ENCODE data around the gene PAX5.

Gene PAX5

DNA sequence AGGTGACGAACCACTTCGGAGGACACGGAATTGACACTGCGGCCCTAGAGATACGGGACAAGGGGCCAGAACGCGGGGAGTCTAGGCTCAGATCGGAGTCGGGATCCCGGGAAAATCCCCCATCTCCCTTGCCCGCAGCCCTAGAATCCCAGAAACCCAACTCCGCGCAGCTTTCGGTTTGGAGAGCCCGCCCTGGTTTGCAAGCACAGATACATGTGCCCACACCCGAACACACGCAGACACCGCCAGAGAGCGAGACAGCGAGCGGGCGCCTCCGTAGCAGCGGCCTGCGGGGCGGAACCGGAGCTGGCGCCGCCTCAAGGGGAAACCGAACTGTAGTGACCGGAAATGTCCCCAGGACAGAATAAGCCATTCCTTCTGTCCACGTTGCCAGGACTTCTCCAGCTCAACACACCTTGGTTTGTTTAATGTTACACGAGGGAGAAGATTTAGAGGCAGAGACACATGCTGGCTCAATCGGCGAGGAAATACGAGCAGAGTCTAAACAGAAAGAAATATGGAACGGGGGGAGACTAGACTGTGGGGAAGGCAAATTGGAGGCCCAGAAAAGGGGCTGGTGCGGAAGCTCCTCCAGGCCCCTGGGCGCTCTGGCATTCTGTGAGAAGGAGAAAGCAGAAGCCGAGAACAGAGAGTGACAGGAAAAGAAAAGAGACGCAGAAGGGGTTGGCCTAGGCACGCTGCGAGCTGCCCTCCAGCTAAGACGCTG, 2.9 kb upstream of the PAX5 start:
- no peak for DNase-seq

DNA sequence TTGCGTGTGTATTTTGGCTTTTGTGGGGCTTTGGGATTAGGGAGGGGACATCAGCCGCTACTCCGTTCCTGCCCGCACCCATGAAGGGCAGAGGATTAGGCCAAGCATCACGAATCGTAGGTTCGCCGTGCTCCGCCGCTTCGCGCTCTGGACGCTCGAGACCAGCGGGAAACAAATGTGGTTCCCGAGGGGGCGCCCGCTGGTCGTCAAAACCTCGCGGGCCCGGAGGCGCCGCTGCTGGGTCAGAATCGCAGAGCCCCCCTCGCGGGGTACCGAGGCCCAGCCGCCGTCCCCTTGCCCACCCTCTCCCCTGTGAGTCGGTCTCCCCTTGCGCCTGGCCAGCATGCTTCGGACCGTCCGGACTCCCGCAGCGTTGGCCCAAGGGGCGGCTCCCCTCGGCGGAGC, 2.3 kb upstream of the PAX5 start:
- no peak for DNase-seq

DNA sequence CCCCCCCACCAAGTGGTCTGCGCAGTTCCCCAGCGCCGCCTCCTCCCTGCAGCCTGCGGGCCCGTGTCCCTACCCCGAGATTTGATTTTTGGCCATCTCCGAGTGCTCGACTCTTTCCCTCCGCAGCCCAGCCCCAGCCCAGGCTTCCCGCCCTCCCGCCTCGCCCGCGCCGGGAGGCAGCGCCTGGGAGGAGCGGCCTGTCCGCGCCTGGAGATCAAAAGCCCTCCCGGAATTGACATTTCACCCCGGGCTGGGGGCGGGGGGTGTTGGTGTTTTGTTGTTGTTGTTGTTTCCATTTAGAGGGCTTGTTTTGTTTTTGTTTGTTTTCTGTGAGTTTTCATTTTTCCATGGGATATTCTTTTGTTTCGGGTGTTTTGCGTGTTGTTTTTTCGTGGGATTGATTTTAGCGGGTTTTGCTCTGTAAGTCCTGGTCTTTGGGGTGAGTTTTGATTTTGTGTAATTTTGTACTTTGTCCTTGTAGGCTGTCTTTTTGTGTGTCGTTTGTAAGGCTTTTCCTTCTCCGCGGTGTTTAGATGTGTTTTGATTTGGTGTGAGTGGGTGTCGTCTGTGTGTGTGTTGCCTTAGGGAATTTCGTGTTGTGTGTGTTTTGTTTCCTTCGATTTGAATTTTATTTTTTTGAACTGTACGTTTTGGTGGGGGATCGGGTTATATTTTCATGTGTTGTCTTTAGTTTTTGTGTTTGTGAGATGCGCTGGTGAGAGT, 1.7 kb upstream of the PAX5 start:
- no peak for DNase-seq

DNA sequence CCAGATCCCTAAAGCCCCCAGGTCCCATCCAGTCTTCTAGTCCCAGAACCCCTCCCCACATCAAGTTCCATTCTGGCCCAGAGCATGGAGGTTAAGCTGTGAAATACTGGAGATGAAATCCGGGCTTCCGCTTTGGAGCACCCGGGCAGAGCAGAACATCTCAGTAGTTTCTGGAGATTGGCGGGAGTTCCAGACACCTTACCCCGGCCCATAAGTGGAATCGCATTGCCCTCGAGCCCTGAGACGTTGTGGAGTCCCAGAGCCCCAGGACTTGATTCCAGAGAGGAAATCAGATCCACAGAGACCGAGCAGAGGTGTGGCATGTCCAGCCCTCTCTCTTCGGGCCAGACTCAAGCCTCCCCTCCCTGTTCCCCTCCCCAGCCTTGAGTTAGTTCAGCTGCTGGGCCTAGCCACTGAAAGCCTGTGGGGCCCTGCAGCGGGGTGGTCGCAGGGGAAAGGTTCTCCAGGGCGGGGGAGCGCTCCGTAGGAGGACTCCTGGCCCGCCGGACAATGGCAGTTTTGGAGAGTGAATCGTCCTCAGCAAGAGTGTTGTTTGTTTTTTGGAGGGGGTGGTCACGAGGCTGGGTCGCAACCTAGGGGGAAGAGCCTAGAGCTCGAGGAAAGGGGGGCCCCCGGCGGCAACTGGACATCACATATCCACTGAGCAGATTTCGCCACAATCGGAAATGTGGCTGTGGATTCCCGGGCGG, 1.0 kb upstream of the PAX5 start:
- no peak for DNase-seq

DNA sequence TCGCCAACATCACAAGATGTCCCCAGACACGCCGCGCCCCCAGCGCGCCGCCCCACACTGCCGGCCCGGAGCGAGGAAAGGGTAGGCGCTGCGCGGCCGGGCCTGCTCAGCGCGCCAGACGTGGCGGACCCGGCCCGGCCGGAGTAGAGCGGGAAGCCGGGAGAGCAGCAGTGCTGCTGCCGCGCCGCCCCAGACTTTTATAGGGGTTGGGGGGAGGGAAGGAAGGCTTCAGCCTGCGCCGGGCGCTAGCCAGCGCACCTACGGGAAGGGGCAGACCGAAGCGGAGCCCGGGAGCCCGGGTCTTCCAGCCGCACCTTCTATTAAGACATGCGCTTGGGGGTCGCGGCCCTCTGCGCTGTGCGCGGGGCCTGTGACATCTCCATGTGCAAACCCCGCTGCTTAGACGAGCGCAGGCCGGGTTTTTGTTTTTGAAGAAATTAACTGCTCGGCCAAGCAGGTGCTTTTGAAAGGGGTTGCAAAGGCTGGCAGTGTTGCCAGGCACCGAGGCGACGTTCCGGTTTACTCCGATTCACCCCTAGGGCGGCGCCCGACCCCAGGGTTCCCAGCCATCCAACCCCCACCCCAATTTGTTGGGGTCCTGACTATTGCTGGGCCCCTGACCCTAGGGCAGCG, 353 bp upstream of the PAX5 start:
- DNase-seq = no peak

DNA sequence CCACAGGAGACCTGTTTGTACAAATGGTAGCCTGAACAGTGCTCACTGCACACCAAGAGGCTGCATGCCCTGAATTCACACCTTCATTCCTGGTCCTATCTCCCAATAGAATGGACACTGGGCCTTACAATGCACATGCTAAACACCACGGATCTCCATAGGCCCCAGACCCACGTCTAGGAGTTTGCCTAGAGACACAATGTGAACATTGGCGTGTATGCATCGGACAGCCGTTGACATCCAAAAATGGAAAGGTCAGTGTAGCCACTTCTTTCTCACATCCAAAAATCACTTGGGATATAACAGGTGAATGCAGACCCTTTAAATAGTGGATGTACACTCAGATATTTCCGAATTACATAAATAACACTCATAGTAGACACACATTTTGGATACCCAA, 927 bp downstream of the PAX5 start:
- no peak for DNase-seq

DNA sequence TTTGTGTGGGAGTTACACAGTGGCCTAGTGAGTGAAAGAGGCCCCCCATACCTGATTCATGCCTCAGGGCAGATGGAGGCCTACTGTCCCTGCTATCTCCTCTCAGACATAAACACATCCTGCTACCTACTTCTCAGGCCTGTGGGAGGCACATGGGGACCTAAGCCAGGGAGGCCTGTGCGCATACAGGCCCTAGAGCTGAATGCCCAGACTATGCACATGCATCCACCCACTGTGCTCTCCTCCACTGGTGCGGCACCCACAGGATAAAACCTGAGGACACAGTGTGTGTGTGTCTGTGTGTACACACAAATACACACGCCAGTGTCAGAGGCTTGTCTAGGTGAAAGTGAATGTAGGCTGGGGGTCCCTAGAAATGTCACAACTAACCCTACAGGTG, 1.4 kb downstream of the PAX5 start:
- no peak for DNase-seq

DNA sequence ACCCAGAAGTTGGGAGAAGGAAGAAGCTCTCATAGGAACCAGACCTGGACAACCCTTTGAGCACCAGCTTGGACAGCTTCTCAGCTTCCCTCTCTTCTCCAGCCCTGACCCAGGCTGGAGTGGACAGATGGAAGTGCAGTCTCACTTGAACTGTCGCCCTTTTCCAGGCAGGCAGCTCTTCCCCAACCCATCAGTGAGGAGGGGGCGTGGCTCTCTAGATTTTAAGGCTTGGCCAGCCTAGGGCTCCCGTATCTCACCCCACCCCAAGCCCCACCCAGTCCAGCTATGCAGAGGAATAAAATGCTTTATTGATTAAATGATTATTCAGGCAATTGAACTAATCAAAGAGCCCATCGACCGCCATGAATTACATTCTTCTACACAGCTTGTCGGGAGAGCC, 2.2 kb downstream of the PAX5 start:
- no peak for DNase-seq

DNA sequence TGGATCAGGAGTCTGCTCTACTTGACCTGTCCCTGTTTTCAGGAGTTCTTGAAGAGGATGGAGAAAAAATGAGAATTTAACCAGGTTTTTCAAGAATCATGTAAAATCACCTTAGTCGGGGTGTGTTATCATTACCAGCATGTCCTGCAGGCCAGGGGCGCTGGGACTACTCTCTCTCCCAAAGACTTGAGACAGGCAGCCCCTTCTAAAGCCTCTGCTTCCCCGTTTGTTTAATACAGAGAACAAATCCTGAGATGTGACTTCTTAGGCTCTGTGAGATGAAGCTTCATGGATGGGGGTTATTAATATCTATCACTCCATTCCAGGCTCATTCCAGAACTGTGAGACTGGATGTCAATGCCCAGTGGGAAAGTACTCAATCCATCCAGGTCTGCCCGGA, 3.0 kb downstream of the PAX5 start:
- no peak for DNase-seq

DNA sequence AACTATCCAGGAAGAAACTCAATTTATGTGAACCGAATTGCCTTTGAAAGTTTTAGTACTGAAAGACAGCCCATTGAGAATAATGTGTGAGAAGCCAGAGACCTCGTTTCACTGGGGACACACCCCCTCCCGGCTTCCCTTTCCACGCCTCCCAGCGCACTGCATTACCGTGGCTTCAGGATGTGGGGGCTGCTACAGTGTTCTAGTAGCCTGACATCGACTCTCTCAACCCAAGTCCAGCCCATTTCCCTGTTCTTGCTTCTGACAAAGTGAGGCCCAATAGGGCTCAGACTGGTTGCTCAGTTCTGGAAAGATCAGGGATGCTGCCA, 3.5 kb downstream of the PAX5 start:
- no peak for DNase-seq

DNA sequence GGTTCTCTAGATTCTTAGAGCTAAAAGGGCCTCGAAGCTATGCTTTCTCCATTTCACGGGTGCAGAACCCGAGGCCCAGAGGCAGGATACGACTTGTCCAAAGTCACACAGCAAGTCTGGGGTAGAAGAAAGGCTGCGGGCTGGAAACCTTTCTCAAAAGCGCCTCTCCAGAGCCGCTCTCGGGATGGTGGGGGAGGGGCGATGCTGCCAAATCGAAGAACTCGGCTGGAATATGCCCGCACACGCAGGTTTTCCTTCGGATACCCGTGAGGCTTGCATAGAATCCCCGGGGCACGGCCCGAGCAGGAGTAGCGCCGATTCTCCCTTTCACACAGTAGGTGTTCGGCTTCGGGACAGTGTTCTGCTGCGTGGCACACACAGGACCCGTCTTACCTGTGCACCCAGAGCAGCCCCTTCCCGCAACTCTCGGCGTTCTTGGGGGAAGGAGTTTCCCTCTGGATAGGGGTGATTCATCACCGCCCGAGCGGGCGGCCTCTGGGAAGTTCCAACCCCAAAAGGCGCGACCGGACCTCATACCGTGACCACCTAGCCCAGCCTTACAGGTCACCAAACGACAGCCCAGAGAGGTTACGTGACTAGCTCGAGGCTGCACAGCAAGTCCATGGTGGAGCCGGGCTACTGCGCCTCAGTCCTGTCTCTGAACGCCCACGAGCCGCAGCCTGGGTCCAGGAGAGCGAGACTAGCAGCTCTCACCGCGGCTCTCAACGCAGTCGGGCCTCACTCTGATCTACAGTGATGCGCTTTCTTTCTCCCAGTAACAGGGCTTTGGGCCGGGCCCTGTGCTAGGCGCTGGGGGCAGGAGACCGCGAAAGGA, 4.1 kb downstream of the PAX5 start:
- DNase-seq = no peak

DNA sequence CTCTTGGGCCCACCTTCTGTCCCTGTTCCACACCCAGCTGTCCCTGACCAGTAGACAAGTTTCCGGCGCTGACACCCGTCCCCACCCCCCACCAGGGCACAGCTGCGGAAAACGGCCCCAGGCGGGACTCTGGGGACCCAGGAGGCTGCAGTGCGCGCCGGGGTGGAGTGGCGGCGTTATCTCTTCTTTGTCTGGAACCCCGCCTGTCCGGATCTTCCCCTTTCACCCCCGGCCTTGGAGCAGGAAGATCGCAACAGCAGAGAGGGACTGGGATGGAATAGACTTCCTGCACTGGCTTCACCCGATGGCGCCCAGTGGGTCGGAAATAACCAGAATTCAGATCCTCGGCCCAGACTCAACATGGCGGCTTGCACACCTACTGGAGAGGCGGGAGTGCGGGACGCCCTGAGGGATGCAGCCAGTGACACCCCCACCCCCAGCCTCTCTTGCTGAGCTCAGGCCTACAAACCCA, 4.7 kb downstream of the PAX5 start:
- DNase-seq = no peak

DNA sequence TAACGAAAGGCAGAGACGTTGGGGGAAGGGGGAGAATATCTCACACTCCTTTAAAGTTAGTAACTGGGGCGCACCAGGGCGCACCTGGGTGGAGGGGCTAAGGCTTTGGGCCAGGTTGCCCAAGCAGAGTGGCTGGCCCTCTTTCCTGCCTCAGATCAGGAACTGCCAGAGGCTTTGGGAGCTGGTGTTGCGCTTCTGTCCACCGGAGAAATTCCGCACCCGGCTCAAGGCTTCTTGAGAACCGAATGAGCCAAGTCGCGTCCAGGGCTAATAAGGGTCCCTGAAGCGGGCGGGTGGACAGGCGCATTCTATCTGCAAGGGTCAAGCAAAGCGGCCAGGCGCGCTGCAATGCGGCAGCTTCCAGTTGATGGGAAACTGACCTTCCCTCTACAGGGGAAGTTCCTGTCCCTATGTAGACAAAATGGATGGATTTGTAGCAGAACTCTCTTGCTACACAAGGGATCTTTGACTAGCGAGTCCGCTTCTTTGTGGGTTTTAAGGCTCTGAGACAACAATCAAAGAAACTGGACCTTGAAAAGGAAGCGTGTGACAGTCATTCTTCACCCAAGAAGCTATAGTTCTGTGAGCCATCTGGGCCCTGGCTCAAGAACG, 5.5 kb downstream of the PAX5 start:
- DNase-seq = no peak

DNA sequence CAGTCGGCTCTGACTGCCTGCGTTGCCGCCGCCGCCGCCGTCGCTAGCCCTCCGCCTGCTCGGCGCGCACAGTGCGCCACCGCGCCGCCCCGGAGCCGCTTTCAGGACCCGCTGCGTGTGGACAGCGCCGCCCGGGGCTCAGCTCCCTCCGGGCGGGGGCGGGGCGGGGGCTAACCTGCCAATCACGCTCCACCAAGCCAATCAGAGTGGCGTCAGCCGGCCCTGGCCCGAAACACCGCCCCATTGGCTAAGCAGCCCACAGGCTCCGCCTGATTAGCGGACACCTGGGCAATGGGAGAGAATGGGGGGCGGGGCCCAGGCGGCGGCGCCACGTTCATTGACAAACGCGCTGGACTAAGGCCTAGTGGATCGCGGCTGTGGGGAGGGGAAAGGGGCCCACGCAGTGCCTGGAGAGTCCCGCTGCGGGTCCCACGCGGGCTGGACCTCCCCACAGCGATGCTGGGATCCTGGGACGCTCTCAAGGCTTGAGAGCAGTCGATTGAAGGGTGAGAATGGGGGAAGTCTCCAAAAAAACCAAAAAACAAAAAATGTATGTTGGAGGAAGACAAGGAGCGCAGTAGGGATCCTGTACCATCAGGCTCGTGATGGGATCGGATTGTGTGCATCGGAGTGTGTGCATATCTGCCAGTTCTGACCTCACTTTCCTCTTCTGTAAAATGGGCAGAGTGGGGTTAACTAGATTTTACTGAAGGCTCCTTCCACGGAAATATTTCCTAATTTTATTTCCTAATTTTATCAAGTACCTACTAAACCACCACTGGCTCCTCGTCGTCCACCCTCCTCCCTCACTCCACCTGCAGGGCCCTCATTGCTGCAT, 6.3 kb downstream of the PAX5 start:
- peak in 13 of 14 donors; percentile 6 to 86 (median 55) for DNase-seq

DNA sequence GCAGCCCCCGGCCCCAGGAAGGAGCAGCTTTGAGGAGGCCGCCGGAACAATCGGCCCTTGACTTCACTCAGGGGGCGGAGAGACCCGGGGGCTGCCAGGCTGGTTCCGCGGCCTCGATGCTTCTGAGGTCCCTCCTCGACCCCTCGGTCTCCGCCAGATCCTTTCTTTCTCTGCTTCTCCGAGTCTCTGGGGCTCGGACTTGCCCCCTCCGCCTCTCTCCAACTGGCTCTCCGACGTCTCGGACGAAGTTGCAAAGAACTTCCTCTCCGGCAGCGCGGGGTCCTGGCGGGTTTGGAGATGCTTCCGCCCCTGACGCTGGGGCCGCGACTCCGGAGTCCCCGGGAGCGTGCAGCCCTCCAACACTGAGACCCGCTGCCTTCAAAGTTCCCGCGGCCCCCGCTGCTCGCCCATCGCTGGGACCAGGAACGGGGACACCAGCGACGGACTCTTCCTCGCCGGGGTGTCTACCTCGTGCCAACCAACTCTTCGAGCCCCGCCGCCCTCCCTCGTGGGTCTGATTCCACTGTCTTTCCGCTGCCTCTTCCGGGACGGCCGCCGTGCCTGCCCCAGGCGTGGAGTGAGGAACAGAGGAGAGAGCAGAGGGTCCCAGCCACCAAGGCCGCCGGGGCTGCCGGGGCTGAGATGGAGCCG, 7.0 kb downstream of the PAX5 start:
- DNase-seq = no peak

DNA sequence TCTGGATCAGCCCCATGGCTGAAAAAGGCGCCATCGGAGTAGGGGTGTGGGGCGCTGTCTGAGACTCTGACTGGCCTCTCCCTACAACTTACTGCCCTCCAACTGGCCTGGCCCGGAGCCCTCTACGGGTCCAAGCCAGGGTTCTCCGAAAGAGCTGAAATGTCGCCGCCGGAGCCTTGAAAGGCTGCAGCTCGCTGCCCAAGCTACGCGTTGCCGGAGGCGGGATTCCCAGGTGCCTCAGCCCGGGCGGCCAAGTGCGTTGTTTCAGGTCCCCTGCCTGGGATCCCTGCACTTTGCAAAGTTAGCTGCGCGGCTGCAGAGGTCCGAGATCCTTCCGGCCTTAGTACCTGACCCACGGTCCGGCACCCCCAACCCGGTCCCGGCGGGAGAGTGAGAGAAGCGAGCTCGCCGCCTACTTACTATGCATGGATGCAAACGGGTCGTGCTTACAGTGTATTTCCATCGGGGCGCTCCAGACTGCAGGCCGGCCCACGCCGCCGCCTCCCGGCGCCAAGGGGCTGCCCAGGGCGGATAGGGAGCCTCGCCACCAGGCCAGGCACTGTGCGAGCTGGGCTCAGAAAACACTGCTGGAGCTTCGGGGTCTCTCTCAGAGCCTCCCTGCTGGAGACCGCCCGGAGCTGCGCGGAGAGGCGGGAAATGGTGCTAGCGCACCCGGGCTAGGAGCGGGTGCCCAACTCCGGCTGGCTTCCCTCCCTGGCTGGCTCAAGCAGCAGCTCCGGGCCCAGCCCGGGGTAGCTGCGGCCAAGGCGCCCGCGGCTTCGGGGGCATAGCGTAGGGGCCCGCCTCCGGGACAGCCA, 7.7 kb downstream of the PAX5 start:
- DNase-seq = peak in 1 of 14 donors; percentile 5

DNA sequence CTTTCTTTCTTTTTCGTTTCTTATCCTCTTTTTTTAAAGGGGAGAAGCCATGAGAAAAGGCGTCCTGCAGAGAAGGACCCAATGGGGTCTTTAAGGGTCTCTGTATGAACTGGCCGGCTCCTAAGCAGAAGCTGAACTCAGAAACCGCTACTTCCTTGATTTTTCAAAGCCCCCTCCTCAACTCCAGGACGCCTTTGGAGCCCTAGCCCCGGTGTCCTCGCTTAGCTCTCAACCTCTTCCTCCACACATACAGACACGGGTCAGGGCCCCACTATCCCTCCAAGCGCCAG, 8.3 kb downstream of the PAX5 start:
- no peak for DNase-seq

DNA sequence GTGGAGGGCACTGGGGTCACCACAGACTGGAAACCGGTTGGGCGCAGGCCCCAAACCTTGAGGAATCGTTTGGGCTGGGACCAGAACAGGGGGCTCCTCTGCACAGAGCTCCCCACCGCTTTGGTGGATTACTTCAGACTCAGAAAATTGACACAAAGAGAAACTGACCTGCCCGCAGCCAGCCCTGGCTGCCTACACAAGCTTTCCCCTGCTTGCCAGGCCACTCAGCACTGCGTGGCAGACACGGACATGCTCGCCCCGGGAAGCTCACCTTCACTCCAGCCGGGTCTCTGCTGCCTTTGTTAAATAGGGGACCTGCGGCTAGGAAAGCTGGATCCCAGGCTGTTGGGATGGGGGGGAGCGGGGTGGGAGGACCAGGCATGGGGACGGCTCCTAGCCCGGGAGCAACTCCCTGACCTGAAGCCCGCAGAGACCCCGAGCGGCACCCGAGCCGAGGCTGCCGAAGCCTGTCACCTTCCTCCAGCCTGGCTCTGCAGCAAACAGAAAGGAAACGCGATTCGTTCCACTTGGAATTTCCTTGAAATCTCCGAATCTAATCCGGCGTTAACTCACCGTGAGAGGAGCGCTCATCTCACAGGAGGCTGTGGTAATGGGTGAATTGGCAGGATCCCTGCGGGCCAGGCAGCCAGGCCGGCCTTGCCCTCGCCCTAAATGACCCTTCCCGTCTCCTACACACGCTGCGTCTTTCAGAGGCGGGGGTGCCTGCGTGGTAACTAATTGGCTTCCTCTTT, 8.8 kb downstream of the PAX5 start:
- DNase-seq = no peak

DNA sequence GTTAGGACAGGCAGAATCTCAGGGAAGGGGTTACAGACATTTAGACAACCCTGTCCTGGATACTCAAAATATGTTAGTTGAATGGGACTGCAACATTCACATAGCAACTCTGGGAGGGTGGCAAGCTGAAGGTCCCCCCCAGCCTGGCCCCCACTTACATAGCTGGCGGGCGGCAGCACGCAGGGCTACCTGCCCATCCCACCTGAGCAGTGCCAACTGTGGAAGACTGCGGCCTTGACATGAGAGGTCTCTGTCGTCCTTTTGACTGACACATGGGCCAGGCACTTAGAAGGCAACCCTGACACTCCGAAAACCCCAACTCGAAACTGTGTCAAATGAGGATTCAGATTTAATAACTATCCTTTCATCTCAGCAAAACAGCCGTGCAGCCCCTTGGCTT, 16.5 kb downstream of the PAX5 start:
- no peak for DNase-seq

Data from C1 segment of cervical spinal cord (tissue), 14 donors.